ENCODE measurements around the gene RUVBL2.
A peak's percentile ranks its signal among the peaks of the same experiment; 100 is the strongest.

The RUVBL2 gene

DNA sequence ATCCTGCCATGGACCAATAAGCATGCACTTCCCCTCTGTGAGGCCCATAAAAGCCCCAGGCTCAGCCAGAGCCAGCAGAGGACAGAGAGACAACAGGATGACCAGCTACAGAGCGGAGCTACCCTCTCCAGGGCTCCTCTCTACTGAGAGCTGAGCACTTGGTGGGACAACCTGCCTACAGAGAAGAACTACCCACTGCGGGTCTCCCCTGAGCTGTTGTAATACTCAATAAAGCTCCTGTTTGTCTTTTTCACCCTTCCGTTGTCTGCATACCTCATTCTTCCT, 46.5 kb upstream of the RUVBL2 start:
- Histone ChIP-seq H3K79me2 (no peaks in the 10 kb centered on the region), H3K36me3 (ENCODE audit: control insufficient read depth, insufficient read depth, low read length) (no peaks in the 10 kb centered on the region), H2AFZ (no peak overlapping the region), H3K4me3 (ENCODE audit: low read depth, low read length) (no peak overlapping the region), H3K27me3 (ENCODE audit: control insufficient read depth, insufficient read depth, low read length) (no peaks in the 10 kb centered on the region), H3K27ac (no peak overlapping the region), H3K4me2 (ENCODE audit: low read length) (no peak overlapping the region), H3K4me1 (no peaks in the 10 kb centered on the region), H3K9me3 (ENCODE audit: control insufficient read depth, low read length) (no peaks in the 10 kb centered on the region), H3K9ac (no peak overlapping the region)
- TF ChIP-seq, protein P1, sequence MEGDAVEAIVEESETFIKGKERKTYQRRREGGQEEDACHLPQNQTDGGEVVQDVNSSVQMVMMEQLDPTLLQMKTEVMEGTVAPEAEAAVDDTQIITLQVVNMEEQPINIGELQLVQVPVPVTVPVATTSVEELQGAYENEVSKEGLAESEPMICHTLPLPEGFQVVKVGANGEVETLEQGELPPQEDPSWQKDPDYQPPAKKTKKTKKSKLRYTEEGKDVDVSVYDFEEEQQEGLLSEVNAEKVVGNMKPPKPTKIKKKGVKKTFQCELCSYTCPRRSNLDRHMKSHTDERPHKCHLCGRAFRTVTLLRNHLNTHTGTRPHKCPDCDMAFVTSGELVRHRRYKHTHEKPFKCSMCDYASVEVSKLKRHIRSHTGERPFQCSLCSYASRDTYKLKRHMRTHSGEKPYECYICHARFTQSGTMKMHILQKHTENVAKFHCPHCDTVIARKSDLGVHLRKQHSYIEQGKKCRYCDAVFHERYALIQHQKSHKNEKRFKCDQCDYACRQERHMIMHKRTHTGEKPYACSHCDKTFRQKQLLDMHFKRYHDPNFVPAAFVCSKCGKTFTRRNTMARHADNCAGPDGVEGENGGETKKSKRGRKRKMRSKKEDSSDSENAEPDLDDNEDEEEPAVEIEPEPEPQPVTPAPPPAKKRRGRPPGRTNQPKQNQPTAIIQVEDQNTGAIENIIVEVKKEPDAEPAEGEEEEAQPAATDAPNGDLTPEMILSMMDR (IDR thresholded peaks at IDR 0.05) = no peak

DNA sequence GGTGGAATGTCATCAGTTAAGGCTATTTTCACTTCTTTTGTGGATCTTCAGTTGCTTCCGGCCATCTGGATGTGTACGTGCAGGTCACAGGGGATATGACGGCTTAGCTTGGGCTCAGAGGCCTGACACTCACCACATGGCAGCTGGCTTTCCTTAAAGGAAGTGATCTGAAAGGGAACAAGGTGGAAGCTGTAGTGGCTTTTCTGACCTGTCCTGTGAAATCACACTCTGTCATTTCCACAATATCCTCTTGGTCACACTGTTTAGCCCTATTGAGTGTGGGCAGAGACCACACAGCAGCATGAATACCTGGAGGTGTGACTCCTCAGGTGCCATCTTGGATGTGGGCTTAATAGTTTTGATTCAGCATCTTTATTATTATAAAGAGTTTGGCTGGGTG, 43.5 kb upstream of the RUVBL2 start:
- Histone ChIP-seq H3K36me3 (ENCODE audit: control insufficient read depth, insufficient read depth, low read length) (no peaks in the 10 kb centered on the region), H3K27me3 (ENCODE audit: control insufficient read depth, insufficient read depth, low read length) (no peaks in the 10 kb centered on the region), H3K4me2 (ENCODE audit: low read length) (no peak overlapping the region), H3K4me3 (ENCODE audit: low read depth, low read length) (no peak overlapping the region), H3K27ac (no peak overlapping the region), H3K9me3 (ENCODE audit: control insufficient read depth, low read length) (no peaks in the 10 kb centered on the region), H3K79me2 (no peaks in the 10 kb centered on the region), H3K4me1 (no peaks in the 10 kb centered on the region), H2AFZ (no peak overlapping the region), H3K9ac (no peak overlapping the region)
- TF ChIP-seq, protein P1 (IDR thresholded peaks at IDR 0.05) = no peak

DNA sequence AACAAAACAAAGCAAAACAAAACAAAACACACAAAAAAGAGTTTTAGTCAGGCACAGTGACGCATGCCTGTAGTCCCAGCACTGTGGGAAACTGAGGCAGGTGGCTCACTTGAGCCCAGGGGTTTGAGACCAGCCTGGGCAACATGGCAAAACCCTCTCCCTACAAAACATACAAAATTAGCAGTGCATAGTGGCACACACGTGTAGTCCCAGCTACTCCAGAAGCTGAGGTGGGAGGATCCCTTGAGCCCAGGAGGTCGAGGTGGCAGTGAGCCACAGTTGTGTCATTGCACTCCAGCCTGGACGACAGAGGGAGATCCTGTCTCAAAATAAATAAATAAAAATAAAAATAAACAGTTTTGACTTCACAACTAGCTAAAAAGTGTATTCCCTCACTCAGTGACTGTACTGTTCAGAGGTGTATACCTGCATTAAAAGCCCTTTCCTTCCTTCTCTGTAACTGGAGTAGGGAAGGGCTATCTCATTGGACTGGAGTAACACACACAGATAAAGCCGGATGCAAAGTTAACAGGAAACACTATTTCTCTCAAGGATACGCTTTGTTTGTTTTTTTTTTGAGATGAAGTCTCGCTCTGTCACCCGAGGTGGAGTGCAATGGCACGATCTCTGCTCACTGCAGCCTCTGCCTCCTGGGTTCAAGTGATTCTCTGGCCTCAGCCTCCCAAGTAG, 42.7 kb upstream of the RUVBL2 start:
- Histone ChIP-seq H3K9ac (no peak overlapping the region), H3K27ac (no peak overlapping the region)

DNA sequence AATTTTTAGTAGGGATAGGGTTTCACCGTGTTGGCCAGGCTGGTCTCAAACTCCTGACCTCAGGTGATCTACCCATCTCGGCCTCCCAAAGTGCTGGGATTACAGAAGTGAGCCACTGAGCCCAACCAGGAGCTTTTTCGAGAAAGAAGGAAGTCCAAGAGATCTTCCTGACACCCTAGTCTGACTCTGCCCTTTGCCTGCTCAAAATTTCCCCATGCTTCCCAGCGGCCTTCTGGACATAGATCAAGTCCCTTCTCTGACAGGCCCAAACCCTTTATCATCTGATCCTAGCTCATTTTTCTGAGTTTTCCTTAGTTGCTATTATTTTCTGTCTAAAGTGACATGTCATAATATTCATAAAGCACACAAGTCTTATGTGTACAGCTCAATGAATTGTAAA, 40.5 kb upstream of the RUVBL2 start:
- Histone ChIP-seq H3K9ac (no peak overlapping the region), H3K9me3 (ENCODE audit: control insufficient read depth, low read length) (no peaks in the 10 kb centered on the region), H3K36me3 (ENCODE audit: control insufficient read depth, insufficient read depth, low read length) (no peaks in the 10 kb centered on the region), H2AFZ (no peak overlapping the region), H3K79me2 (no peaks in the 10 kb centered on the region), H3K4me2 (ENCODE audit: low read length) (no peak overlapping the region), H3K4me3 (ENCODE audit: low read depth, low read length) (no peak overlapping the region), H3K27ac (no peak overlapping the region), H3K27me3 (ENCODE audit: control insufficient read depth, insufficient read depth, low read length) (no peaks in the 10 kb centered on the region), H3K4me1 (peaks cover 4% of the 10 kb centered on the region)
- TF ChIP-seq, protein P1 (IDR thresholded peaks at IDR 0.05) = no peak

More for the DNA sequence above, 42.7 kb upstream of the RUVBL2 start:
- H3K4me1 ChIP-seq = peaks cover 4% of the 10 kb centered on the region
- no peaks in the 10 kb centered on the region for H3K27me3 ChIP-seq (ENCODE audit: control insufficient read depth, insufficient read depth, low read length)
- H3K4me3 ChIP-seq (ENCODE audit: low read depth, low read length) = no peak overlapping the region
- TF ChIP-seq, protein P1 (IDR thresholded peaks at IDR 0.05) = no peak
- H3K36me3 ChIP-seq (ENCODE audit: control insufficient read depth, insufficient read depth, low read length) = no peaks in the 10 kb centered on the region
- no peaks in the 10 kb centered on the region for H3K9me3 ChIP-seq (ENCODE audit: control insufficient read depth, low read length)
- H2AFZ ChIP-seq = no peak overlapping the region
- H3K79me2 ChIP-seq = no peaks in the 10 kb centered on the region
- no peak overlapping the region for H3K4me2 ChIP-seq (ENCODE audit: low read length)

DNA sequence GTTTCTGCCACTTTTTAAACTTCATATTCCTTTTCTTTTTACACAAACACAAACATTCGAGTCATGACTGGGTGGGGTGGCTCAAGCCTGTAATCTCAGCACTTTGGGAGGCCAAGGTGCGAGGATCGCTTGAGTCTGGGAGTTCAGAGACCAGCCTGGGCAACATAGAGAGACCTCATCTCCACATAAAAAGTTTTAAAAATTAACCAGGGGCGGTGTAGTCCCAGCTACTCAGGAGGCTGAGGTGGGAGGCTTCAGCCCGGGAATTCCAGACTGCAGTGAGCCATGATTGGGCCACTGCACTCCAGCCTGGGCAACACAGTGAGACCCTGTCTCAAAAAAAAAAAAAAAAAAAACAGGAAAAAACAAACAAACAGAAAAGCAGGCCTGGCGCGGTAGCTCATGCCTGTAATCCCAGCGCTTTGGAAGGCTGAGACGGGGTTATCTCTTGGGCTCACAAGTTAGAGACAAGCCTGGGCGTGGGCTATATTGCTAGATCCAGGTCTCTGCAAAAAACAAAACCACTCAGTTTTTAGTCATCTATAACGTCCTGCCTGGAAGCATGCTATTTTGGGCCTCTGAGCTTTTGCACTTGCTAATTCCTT, 39.6 kb upstream of the RUVBL2 start:
- peak overlapping the region; percentile 95 for H3K4me2 ChIP-seq (ENCODE audit: low read length)
- H3K9me3 ChIP-seq (ENCODE audit: control insufficient read depth, low read length) = no peaks in the 10 kb centered on the region
- TF ChIP-seq, protein P1 (IDR thresholded peaks at IDR 0.05) = no peak
- no peaks in the 10 kb centered on the region for H3K36me3 ChIP-seq (ENCODE audit: control insufficient read depth, insufficient read depth, low read length)
- no peak overlapping the region for H3K9ac ChIP-seq
- H3K79me2 ChIP-seq = no peaks in the 10 kb centered on the region
- peak overlapping the region; percentile 97 for H2AFZ ChIP-seq
- H3K4me3 ChIP-seq (ENCODE audit: low read depth, low read length) = peak overlapping the region; percentile 91
- no peaks in the 10 kb centered on the region for H3K27me3 ChIP-seq (ENCODE audit: control insufficient read depth, insufficient read depth, low read length)
- peaks cover 4% of the 10 kb centered on the region for H3K4me1 ChIP-seq
- H3K27ac ChIP-seq = peak overlapping the region; percentile 51
